ENCODE results near the gene ENTPD3. TPM values are rescaled to one million over a fixed set of nuclear protein-coding genes. Genes with fewer than 3 reads are reported as not detected.

ENTPD3 gene
- total RNA-seq, 1 experiment from 2014 or later = 0.50 TPM

DNA sequence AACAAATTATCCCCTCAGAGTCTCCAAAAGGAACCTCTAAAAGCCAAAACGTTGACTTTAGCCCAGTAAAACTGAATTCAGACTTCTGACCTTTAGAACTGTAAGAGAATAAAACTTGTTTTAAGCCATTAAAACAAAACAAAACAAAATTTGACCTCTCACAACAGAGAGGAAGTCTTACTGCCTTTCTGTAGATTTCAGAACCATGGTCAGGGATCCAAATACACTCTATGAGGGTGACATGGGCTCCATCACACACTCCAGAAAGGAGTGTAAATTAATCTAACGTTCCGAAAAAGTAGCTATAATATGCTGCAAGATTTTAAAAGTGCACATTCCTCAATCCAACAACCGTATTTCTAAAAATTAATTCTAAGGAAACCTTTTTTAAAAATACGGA lies 50.9 kb downstream of the ENTPD3 start (continued):
- TF ChIP-seq, protein P1, sequence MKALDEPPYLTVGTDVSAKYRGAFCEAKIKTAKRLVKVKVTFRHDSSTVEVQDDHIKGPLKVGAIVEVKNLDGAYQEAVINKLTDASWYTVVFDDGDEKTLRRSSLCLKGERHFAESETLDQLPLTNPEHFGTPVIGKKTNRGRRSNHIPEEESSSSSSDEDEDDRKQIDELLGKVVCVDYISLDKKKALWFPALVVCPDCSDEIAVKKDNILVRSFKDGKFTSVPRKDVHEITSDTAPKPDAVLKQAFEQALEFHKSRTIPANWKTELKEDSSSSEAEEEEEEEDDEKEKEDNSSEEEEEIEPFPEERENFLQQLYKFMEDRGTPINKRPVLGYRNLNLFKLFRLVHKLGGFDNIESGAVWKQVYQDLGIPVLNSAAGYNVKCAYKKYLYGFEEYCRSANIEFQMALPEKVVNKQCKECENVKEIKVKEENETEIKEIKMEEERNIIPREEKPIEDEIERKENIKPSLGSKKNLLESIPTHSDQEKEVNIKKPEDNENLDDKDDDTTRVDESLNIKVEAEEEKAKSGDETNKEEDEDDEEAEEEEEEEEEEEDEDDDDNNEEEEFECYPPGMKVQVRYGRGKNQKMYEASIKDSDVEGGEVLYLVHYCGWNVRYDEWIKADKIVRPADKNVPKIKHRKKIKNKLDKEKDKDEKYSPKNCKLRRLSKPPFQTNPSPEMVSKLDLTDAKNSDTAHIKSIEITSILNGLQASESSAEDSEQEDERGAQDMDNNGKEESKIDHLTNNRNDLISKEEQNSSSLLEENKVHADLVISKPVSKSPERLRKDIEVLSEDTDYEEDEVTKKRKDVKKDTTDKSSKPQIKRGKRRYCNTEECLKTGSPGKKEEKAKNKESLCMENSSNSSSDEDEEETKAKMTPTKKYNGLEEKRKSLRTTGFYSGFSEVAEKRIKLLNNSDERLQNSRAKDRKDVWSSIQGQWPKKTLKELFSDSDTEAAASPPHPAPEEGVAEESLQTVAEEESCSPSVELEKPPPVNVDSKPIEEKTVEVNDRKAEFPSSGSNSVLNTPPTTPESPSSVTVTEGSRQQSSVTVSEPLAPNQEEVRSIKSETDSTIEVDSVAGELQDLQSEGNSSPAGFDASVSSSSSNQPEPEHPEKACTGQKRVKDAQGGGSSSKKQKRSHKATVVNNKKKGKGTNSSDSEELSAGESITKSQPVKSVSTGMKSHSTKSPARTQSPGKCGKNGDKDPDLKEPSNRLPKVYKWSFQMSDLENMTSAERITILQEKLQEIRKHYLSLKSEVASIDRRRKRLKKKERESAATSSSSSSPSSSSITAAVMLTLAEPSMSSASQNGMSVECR (CRISPR knock-in tag; IDR thresholded peaks at IDR 0.05; ENCODE audit: borderline replicate concordance) = no peak
- no peak for TF ChIP-seq NR2C2 (CRISPR knock-in tag; IDR thresholded peaks at IDR 0.05)

DNA sequence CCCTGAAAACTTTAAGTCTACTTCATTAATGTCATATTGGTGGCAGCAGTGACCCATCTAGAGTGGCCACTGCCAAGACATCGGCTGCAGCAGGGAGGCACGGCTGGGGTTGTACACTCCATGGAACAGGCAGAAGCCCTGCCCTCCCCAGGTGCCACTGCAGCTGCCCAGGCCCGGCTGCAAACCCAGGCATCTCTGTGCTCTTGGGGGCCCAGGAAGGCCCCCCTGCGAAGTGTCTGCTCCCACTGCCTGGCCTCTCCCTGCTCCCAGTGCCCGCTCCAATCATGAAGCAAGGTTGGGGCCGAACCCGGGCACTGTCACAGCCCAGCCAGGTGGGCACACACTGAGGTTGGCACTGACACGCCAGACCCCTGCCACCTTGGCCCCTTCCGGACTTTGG lies 58.1 kb downstream of the ENTPD3 start:
- Mint-ChIP-seq H3K27ac (no peak overlapping the region), H3K36me3 (no peaks in the 10 kb centered on the region), H3K4me3 (no peak overlapping the region), H3K27me3 (ENCODE audit: low read depth) (no peaks in the 10 kb centered on the region; the same call in 1 of the 2 replicates), H3K9me3 (peaks cover 5% of the 10 kb centered on the region; the same call in 1 of the 2 replicates), H3K4me1 (no peaks in the 10 kb centered on the region)
- TF ChIP-seq, protein P2, sequence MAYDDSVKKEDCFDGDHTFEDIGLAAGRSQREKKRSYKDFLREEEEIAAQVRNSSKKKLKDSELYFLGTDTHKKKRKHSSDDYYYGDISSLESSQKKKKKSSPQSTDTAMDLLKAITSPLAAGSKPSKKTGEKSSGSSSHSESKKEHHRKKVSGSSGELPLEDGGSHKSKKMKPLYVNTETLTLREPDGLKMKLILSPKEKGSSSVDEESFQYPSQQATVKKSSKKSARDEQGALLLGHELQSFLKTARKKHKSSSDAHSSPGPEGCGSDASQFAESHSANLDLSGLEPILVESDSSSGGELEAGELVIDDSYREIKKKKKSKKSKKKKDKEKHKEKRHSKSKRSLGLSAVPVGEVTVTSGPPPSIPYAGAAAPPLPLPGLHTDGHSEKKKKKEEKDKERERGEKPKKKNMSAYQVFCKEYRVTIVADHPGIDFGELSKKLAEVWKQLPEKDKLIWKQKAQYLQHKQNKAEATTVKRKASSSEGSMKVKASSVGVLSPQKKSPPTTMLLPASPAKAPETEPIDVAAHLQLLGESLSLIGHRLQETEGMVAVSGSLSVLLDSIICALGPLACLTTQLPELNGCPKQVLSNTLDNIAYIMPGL (CRISPR knock-in tag; IDR thresholded peaks at IDR 0.05) = no peak
- ATAC-seq = no peak
- ChIA-PET CTCF (no interaction called here), POLR2A (no interaction called here)
- DNase-seq (ENCODE audit: low spot score) = no peak

DNA sequence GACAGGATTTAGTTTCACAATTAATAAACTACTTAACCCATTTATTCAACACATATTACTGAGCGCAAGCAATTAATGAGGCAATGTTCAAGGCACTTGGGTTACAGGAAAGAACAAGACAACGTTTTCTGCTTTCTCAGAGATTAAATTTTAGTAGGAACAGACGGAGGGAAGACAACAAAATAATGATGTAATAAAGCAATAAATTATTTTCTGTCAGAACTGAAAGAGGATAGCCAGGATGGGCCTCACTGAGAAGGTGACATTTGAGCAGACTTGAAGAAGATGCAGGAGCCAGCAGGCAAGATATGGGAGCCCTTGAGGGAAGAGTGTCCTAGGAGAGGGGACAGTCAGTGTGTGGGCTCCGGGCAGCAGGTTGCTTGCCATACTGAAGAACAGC lies 58.9 kb downstream of the ENTPD3 start:
- no peak overlapping the region for H3K27ac Mint-ChIP-seq
- no peak for ATAC-seq
- POLR2A ChIA-PET = no interaction called here
- CTCF ChIA-PET = no interaction called here
- H3K4me1 Mint-ChIP-seq = no peaks in the 10 kb centered on the region
- H3K4me3 Mint-ChIP-seq = no peak overlapping the region
- DNase-seq (ENCODE audit: low spot score) = no peak
- no peaks in the 10 kb centered on the region; the same call in 1 of the 2 replicates for H3K27me3 Mint-ChIP-seq (ENCODE audit: low read depth)
- no peaks in the 10 kb centered on the region for H3K9me3 Mint-ChIP-seq
- no peaks in the 10 kb centered on the region for H3K36me3 Mint-ChIP-seq
- TF ChIP-seq ZNF121 (CRISPR knock-in tag; IDR thresholded peaks at IDR 0.05) (no peak), ETV6 (CRISPR knock-in tag; IDR thresholded peaks at IDR 0.05) (no peak), GTF2I (CRISPR knock-in tag; conservative IDR thresholded peaks at IDR 0.05) (no peak), NR1H2 (CRISPR knock-in tag; IDR thresholded peaks at IDR 0.05) (no peak), ZNF263 (CRISPR knock-in tag; IDR thresholded peaks at IDR 0.05; ENCODE audit: low read depth) (no peak), ZBTB21 (CRISPR knock-in tag; IDR thresholded peaks at IDR 0.05; ENCODE audit: borderline replicate concordance) (no peak), OVOL2 (CRISPR knock-in tag; IDR thresholded peaks at IDR 0.05; ENCODE audit: borderline replicate concordance) (no peak), MXD4 (CRISPR knock-in tag; IDR thresholded peaks at IDR 0.05; ENCODE audit: borderline replicate concordance) (no peak), TCF7 (CRISPR knock-in tag; IDR thresholded peaks at IDR 0.05; ENCODE audit: low read depth) (no peak), JUN (CRISPR knock-in tag; IDR thresholded peaks at IDR 0.05) (no peak)
- TF ChIP-seq, protein P3, sequence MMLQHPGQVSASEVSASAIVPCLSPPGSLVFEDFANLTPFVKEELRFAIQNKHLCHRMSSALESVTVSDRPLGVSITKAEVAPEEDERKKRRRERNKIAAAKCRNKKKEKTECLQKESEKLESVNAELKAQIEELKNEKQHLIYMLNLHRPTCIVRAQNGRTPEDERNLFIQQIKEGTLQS (CRISPR knock-in tag; conservative IDR thresholded peaks at IDR 0.05) = no peak
- TF ChIP-seq, protein P4, sequence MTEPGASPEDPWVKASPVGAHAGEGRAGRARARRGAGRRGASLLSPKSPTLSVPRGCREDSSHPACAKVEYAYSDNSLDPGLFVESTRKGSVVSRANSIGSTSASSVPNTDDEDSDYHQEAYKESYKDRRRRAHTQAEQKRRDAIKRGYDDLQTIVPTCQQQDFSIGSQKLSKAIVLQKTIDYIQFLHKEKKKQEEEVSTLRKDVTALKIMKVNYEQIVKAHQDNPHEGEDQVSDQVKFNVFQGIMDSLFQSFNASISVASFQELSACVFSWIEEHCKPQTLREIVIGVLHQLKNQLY (CRISPR knock-in tag; IDR thresholded peaks at IDR 0.05) = no peak
- TF ChIP-seq, protein P5, sequence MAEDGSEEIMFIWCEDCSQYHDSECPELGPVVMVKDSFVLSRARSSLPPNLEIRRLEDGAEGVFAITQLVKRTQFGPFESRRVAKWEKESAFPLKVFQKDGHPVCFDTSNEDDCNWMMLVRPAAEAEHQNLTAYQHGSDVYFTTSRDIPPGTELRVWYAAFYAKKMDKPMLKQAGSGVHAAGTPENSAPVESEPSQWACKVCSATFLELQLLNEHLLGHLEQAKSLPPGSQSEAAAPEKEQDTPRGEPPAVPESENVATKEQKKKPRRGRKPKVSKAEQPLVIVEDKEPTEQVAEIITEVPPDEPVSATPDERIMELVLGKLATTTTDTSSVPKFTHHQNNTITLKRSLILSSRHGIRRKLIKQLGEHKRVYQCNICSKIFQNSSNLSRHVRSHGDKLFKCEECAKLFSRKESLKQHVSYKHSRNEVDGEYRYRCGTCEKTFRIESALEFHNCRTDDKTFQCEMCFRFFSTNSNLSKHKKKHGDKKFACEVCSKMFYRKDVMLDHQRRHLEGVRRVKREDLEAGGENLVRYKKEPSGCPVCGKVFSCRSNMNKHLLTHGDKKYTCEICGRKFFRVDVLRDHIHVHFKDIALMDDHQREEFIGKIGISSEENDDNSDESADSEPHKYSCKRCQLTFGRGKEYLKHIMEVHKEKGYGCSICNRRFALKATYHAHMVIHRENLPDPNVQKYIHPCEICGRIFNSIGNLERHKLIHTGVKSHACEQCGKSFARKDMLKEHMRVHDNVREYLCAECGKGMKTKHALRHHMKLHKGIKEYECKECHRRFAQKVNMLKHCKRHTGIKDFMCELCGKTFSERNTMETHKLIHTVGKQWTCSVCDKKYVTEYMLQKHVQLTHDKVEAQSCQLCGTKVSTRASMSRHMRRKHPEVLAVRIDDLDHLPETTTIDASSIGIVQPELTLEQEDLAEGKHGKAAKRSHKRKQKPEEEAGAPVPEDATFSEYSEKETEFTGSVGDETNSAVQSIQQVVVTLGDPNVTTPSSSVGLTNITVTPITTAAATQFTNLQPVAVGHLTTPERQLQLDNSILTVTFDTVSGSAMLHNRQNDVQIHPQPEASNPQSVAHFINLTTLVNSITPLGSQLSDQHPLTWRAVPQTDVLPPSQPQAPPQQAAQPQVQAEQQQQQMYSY (CRISPR knock-in tag; IDR thresholded peaks at IDR 0.05) = no peak
- TF ChIP-seq, protein P6, sequence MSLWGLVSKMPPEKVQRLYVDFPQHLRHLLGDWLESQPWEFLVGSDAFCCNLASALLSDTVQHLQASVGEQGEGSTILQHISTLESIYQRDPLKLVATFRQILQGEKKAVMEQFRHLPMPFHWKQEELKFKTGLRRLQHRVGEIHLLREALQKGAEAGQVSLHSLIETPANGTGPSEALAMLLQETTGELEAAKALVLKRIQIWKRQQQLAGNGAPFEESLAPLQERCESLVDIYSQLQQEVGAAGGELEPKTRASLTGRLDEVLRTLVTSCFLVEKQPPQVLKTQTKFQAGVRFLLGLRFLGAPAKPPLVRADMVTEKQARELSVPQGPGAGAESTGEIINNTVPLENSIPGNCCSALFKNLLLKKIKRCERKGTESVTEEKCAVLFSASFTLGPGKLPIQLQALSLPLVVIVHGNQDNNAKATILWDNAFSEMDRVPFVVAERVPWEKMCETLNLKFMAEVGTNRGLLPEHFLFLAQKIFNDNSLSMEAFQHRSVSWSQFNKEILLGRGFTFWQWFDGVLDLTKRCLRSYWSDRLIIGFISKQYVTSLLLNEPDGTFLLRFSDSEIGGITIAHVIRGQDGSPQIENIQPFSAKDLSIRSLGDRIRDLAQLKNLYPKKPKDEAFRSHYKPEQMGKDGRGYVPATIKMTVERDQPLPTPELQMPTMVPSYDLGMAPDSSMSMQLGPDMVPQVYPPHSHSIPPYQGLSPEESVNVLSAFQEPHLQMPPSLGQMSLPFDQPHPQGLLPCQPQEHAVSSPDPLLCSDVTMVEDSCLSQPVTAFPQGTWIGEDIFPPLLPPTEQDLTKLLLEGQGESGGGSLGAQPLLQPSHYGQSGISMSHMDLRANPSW (CRISPR knock-in tag; conservative IDR thresholded peaks at IDR 0.05; ENCODE audit: low read depth) = no peak
- TF ChIP-seq, protein P7, sequence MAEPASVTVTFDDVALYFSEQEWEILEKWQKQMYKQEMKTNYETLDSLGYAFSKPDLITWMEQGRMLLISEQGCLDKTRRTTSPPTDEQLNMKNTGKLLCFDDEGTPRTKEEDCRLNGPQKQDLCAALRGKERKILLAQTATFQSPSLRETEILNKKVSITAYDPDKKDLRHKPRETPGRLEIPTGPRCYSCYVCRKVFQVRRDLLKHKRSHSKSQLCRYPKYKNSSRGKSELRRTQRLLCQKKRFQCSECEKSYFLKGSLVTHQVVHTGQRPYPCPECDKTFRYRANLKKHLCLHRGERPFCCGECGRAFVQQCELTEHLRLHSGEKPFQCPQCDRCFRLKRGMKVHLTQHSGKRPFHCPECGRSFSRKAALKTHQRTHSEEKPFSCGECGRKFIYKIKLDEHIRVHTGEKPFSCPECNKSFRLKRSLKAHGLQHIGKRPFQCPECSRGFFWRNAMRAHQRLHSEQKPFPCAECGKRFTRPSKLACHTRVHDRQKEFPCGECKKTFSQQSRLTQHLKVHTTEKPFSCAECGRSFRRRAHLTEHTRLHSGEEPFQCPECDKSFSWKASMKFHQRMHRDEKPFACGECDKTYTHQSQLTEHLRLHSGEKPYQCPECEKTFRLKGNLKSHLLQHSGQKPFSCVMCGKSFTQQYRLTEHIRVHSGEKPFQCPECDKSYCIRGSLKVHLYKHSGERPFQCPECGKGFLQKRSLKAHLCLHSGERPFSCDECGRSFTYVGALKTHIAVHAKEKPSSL (CRISPR knock-in tag; conservative IDR thresholded peaks at IDR 0.05) = no peak

Data from WTC11 (cell line).